ENCODE data around the gene SRXN1. TPM values are rescaled to one million over a fixed set of nuclear protein-coding genes. Genes with fewer than 3 reads are reported as not detected.

SRXN1 gene
- polyA plus RNA-seq, 1 experiment, result 64.6 TPM

GRCh38 chr20:672963-673602, 20.1 kb upstream of the SRXN1 start:
- POLR2A ChIA-PET, result no interaction called here

GRCh38 chr20:671252-672030, 18.4 kb upstream of the SRXN1 start:
- Histone ChIP-seq H3K4me3 (ENCODE audit: low read depth, low read length) (no peak overlapping the region), H3K9me3 (ENCODE audit: control insufficient read depth, insufficient read depth, low read length) (no peaks in the 10 kb centered on the region; the same call in 1 of the 2 replicates), H3K27ac (ENCODE audit: low read depth, low read length) (no peak overlapping the region), H3K27me3 (ENCODE audit: control insufficient read depth, insufficient read depth, low read length) (peaks cover 62% of the 10 kb centered on the region)
- CTCF ChIA-PET, result no interaction called here
- POLR2A ChIA-PET, result no interaction called here
- DNase-seq (ENCODE audit: low read depth, low spot score), result no peak
- TF ChIP-seq, protein P1, sequence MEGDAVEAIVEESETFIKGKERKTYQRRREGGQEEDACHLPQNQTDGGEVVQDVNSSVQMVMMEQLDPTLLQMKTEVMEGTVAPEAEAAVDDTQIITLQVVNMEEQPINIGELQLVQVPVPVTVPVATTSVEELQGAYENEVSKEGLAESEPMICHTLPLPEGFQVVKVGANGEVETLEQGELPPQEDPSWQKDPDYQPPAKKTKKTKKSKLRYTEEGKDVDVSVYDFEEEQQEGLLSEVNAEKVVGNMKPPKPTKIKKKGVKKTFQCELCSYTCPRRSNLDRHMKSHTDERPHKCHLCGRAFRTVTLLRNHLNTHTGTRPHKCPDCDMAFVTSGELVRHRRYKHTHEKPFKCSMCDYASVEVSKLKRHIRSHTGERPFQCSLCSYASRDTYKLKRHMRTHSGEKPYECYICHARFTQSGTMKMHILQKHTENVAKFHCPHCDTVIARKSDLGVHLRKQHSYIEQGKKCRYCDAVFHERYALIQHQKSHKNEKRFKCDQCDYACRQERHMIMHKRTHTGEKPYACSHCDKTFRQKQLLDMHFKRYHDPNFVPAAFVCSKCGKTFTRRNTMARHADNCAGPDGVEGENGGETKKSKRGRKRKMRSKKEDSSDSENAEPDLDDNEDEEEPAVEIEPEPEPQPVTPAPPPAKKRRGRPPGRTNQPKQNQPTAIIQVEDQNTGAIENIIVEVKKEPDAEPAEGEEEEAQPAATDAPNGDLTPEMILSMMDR (IDR thresholded peaks at IDR 0.05; ENCODE audit: low read depth, low read length), result no peak

More at GRCh38 chr20:672963-673602, 20.1 kb upstream of the SRXN1 start:
- H3K4me3 ChIP-seq (ENCODE audit: low read depth, low read length), result no peak overlapping the region
- H3K9me3 ChIP-seq (ENCODE audit: control insufficient read depth, insufficient read depth, low read length), result no peaks in the 10 kb centered on the region; the same call in 1 of the 2 replicates
- no peak overlapping the region for H3K27ac ChIP-seq (ENCODE audit: low read depth, low read length)
- TF ChIP-seq, protein P1 (IDR thresholded peaks at IDR 0.05; ENCODE audit: low read depth, low read length), result 0 out of 2 replicates have a peak, but pooled peaks have one; percentile 11
- no peak for DNase-seq (ENCODE audit: low read depth, low spot score)
- H3K27me3 ChIP-seq (ENCODE audit: control insufficient read depth, insufficient read depth, low read length), result peaks cover 65% of the 10 kb centered on the region
- CTCF ChIA-PET, result interaction anchor here (0.6 kb wide), 1 partner anchor 35 kb away, joined by 4 read pairs; no protein-coding TSS in a partner anchor

GRCh38 chr20:669573-669972, 16.6 kb upstream of the SRXN1 start:
- Histone ChIP-seq H3K4me3 (ENCODE audit: low read depth, low read length) (no peak overlapping the region), H3K27me3 (ENCODE audit: control insufficient read depth, insufficient read depth, low read length) (peaks cover 64% of the 10 kb centered on the region)

DNA sequence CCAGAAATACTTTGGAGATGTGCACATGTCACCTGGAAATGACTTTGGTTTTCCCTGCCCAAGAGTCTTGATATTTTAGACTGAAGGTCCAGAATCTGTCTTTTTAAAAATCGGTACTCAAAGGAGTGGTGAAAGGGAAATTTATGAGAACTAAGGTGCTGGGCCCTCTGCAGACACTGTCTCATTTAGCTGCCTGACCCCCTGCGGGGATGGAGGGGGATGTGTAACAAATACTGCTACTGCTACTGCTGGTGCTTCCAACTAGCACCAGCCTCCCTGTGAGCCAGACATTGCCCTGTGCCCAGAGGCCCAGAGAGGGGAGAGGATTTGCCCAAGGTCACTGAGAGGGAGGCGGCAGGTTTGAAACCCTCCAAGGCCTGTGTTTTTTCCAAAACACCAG, 15.6 kb upstream of the SRXN1 start:
- peaks cover 64% of the 10 kb centered on the region for H3K27me3 ChIP-seq (ENCODE audit: control insufficient read depth, insufficient read depth, low read length)
- H3K4me3 ChIP-seq (ENCODE audit: low read depth, low read length), result no peak overlapping the region
- no peak overlapping the region for H3K27ac ChIP-seq (ENCODE audit: low read depth, low read length)
- H3K9me3 ChIP-seq (ENCODE audit: control insufficient read depth, insufficient read depth, low read length), result no peaks in the 10 kb centered on the region
- ChIA-PET POLR2A (no interaction called here), CTCF (interaction anchor here (1.1 to 3.5 kb wide), 3 partner anchors 18 to 106 kb away, joined by 3 to 35 read pairs (median 30); no protein-coding TSS in a partner anchor)
- DNase-seq (ENCODE audit: low read depth, low spot score), result no peak
- TF ChIP-seq, protein P1 (IDR thresholded peaks at IDR 0.05; ENCODE audit: low read depth, low read length), result no peak

More at GRCh38 chr20:669573-669972, 16.6 kb upstream of the SRXN1 start:
- CTCF ChIA-PET, result interaction anchor here (1.1 to 3.5 kb wide), 2 partner anchors 19 to 23 kb away, joined by 3 to 35 read pairs; no protein-coding TSS in a partner anchor
- Histone ChIP-seq H3K9me3 (ENCODE audit: control insufficient read depth, insufficient read depth, low read length) (no peaks in the 10 kb centered on the region), H3K27ac (ENCODE audit: low read depth, low read length) (no peak overlapping the region)
- TF ChIP-seq, protein P1 (IDR thresholded peaks at IDR 0.05; ENCODE audit: low read depth, low read length), result no peak
- POLR2A ChIA-PET, result no interaction called here
- DNase-seq (ENCODE audit: low read depth, low spot score), result no peak

DNA sequence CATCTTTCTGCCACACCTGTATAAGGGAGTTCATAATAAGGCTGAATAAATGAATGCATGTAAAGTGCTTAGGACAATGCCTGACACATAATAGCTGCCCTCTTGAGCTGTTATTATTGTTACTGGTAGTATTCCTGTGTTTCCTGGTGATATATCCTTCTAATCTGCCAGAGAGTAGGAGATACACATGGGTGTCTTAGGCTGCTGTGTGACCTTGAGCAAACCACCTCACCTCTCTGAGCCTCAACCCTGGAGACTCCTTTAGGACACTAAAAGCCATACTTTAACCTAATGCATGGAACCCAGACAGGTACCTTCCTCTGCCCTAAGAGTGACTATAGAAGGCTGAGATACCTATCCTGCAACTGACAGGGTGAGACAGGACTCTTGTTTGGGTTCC, 15.1 kb upstream of the SRXN1 start:
- ChIA-PET CTCF (interaction anchor here (1.4 to 3.5 kb wide), 4 partner anchors 12 to 106 kb away, joined by 5 to 35 read pairs (median 20); no protein-coding TSS in a partner anchor), POLR2A (no interaction called here)
- H3K27ac ChIP-seq (ENCODE audit: low read depth, low read length), result no peak overlapping the region
- no peaks in the 10 kb centered on the region for H3K9me3 ChIP-seq (ENCODE audit: control insufficient read depth, insufficient read depth, low read length)
- peaks cover 64% of the 10 kb centered on the region for H3K27me3 ChIP-seq (ENCODE audit: control insufficient read depth, insufficient read depth, low read length)
- H3K4me3 ChIP-seq (ENCODE audit: low read depth, low read length), result no peak overlapping the region
- TF ChIP-seq, protein P1 (IDR thresholded peaks at IDR 0.05; ENCODE audit: low read depth, low read length), result no peak
- no peak for DNase-seq (ENCODE audit: low read depth, low spot score)

All from AG04450 (cell line).